Esophagus (tissue), 2 donors: ENCODE data around the gene GPR162. TPM values are rescaled to one million over a fixed set of nuclear protein-coding genes. Genes with fewer than 3 reads are reported as not detected.
"Not testable (repeated sequence)": the region's sequence is repeated elsewhere in the genome, so short reads cannot be mapped to it uniquely, and the experiment has no call there.

ENCODE experiments used
- H3K27ac ChIP-seq, 2 donors: one replicate each; pipeline ENCODE4 v1.5.1; 2013; ENCODE audit warnings: low read depth in 2 of 2, mild to moderate bottlenecking in 2 of 2, inconsistent platforms in 1 of 2, low read length in 1 of 2, moderate library complexity in 1 of 2
- H3K27me3 ChIP-seq, 2 donors: one replicate each; pipeline ENCODE4 v1.6.1; 2013; ENCODE audit warnings: low read length in 2 of 2, control low read depth in 1 of 2, mild to moderate bottlenecking in 1 of 2; ENCODE audit not compliant: insufficient read depth in 2 of 2, control insufficient read depth in 1 of 2
- H3K36me3 ChIP-seq, 2 donors: one replicate each; pipeline ENCODE4 v1.6.1; 2013; ENCODE audit warnings: low read length in 1 of 2; ENCODE audit not compliant: control insufficient read depth in 2 of 2, insufficient read depth in 2 of 2
- H3K4me1 ChIP-seq, 2 donors: one replicate each; pipeline ENCODE4 v1.6.1; 2013; ENCODE audit warnings: low read length in 1 of 2; ENCODE audit not compliant: control insufficient read depth in 2 of 2, insufficient read depth in 2 of 2
- H3K4me3 ChIP-seq, 2 donors: one replicate each; pipeline ENCODE4 v1.5.1; 2013; ENCODE audit warnings: low read length in 2 of 2, mild to moderate bottlenecking in 2 of 2, low read depth in 1 of 2, moderate library complexity in 1 of 2
- H3K9me3 ChIP-seq, 2 donors: one replicate each; pipeline ENCODE4 v1.6.1; 2013; ENCODE audit warnings: mild to moderate bottlenecking in 2 of 2, low read depth in 1 of 2, low read length in 1 of 2, moderate library complexity in 1 of 2; ENCODE audit not compliant: control insufficient read depth in 2 of 2, insufficient read depth in 1 of 2
- WGBS, 2 donors: extraction: QIAGEN DNeasy Blood & Tissue Kit; methylation state at CpG; one replicate each; pipeline ENCODE4 v1.1.7; 2013; 5-methylcytosine and 5-hydroxymethylcytosine counted together
- polyA plus RNA-seq, 2 donors: library from polyadenylated mRNA; stranded (reverse); fragments of 200-250 nt; gene quantifications; one replicate each; pipeline ENCODE4 v1.2.3, GENCODE V29; 2013
- donor health status: healthy with polysubstance abuse.
- donor health status: Bipolar disorder and iron deficiency.

The GPR162 gene
- polyA plus RNA-seq, 2 donors = 2.1 to 2.5 TPM

- H3K4me3 ChIP-seq = peak overlapping the region; percentile 84 to 96
Observed at GRCh38 chr12:6869049-6870021, 47.7 kb downstream of the GPR162 start.

DNA sequence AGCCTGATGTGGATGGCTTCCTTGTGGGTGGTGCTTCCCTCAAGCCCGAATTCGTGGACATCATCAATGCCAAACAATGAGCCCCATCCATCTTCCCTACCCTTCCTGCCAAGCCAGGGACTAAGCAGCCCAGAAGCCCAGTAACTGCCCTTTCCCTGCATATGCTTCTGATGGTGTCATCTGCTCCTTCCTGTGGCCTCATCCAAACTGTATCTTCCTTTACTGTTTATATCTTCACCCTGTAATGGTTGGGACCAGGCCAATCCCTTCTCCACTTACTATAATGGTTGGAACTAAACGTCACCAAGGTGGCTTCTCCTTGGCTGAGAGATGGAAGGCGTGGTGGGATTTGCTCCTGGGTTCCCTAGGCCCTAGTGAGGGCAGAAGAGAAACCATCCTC, 48.7 kb downstream of the GPR162 start:
- Histone ChIP-seq H3K27ac (peak overlapping the region in 1 of 2 donors; percentile 51), H3K36me3 (peaks cover 5 to 27% of the 10 kb centered on the region in 2 donors), H3K4me1 (peaks cover 3 to 33% of the 10 kb centered on the region in 2 donors)
- H3K27me3 ChIP-seq, H3K4me3 ChIP-seq, H3K9me3 ChIP-seq: not testable (repeated sequence)
- WGBS, 2 donors = 43 to 67% methylated on average over 4 of the region's 4 CpGs

More at GRCh38 chr12:6869049-6870021, 47.7 kb downstream of the GPR162 start:
- Histone ChIP-seq H3K36me3 (peaks cover 8 to 35% of the 10 kb centered on the region in 2 donors), H3K27ac (peak overlapping the region in 1 of 2 donors; percentile 51), H3K27me3 (no peaks in the 10 kb centered on the region), H3K4me1 (peaks cover 3 to 33% of the 10 kb centered on the region in 2 donors), H3K9me3 (no peaks in the 10 kb centered on the region)
- WGBS, 2 donors = 24 to 26% methylated on average over 12 of the region's 12 CpGs

DNA sequence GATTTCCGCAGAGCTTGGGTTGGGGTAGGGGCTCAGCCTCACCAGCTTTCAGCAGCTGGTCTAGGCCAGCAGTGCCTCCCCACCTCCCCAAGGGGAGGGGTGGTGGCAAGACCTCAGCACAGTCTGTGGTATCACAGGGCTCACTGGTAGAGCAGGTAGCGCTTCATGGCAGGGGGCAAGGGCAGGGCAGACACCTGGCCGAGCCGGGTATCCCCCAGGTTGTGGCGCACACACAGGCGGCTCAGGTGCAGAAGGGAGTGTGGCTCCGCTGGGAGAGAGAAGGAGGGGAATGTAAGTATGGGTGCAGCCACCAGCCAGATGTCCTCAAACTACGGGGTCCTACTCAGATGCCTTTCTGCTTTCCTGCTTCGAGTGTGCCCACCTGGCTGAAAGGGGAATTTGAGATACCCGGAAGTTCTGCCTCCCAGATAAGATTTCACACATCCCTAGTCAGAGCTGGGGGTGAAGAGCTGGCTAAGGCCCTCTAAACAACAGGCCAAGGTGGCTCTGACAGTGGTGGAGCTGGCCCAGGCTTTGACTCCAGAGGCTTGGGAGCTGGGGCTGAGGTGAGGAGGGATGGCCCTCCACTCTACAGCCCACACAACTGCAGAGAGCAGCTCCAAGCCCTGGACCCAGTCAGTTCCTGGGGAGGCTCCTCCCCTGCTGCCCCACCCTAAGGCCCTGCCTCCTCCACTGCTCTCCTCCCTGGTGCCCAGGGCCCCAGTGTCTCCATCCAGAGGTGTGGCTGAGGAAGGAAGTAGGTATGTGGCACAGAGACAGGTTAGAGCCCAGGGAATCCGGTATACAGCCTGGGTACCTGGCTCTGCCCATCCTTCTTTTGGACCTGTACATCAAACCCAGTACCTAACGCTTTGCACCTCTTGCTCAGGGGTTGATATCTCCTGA, 49.7 kb downstream of the GPR162 start:
- Histone ChIP-seq H3K4me1 (peaks cover 3 to 33% of the 10 kb centered on the region in 2 donors), H3K36me3 (peaks cover 5 to 24% of the 10 kb centered on the region in 2 donors), H3K27ac (peak overlapping the region; percentile 40 to 97), H3K9me3 (no peaks in the 10 kb centered on the region), H3K27me3 (no peaks in the 10 kb centered on the region), H3K4me3 (no peak overlapping the region)
- 63 to 67% methylated on average over 12 of the region's 12 CpGs for WGBS, 2 donors

- peak overlapping the region; percentile 69 to 80 for H3K4me3 ChIP-seq
- H3K36me3 ChIP-seq = peaks cover 5 to 24% of the 10 kb centered on the region in 2 donors
- no peaks in the 10 kb centered on the region for H3K9me3 ChIP-seq
- H3K27me3 ChIP-seq = no peaks in the 10 kb centered on the region
- WGBS, 2 donors = 1 to 2% methylated on average over 31 to 40 of the region's 40 CpGs
- H3K27ac ChIP-seq = peak overlapping the region; percentile 92 to 97
- peaks cover 3 to 29% of the 10 kb centered on the region in 2 donors for H3K4me1 ChIP-seq
Observed at GRCh38 chr12:6872073-6873048, 50.7 kb downstream of the GPR162 start.

DNA sequence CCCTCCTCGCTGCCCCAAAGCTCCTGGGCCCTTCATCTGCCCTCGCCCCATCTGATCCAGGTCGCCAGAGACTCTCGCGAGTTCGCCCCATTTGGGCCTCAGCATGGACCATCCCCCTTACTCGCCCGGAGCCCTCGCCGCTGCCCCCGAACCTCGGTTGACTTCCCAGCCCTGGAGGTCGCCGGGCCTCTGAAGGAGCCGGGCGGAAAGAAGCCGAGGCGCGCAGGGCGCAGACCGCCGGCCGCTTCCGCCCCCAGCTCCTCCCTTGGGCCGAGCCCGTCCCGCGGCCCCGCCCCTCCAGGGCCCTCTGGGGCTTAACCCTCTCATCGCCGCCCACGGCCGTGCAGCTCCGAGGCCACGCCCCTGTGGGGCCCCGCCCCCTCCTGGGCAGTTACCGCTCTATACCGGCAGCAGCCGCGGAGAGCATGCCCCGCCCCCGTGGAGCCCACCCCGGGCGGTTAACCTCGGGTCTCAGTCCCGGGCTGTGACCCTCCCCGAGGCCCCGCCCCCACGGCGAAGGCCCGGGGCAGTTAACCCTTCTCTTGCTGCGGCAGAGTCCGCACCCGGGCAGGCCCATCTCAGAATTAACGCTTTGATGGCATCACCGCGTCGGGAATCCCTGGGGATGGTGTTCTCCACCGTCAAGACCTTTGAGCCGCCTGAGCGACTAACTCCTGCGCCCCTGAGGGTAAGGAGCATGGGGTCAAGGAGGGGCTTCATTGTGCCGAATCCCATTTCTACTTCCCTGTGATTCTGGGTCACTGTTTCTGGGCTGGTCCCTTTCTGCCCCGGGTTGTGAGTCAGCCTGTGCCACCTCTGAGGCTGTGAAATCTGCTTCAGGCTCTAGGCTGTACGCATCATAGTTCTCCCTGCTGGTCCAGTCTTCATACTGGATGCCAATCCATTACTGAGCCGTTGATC, 51.7 kb downstream of the GPR162 start, which contains the start of gene SPSB2:
TSS of gene SPSB2 (minus strand) at position 210 of the 921 bp plus-strand sequence. CDS start 402 bp downstream, outside the sequence.
- Histone ChIP-seq H3K36me3 (peaks cover 5 to 24% of the 10 kb centered on the region in 2 donors), H3K4me1 (peaks cover 3 to 28% of the 10 kb centered on the region in 2 donors), H3K4me3 (peak within 1 kb of the TSS; percentile 69 to 80), H3K27me3 (no peaks in the 10 kb centered on the region), H3K27ac (peak within 1 kb of the TSS; percentile 92 to 97), H3K9me3 (no peaks in the 10 kb centered on the region)
- 0 to 1% methylated on average over 58 to 66 of the region's 66 CpGs for WGBS, 2 donors

DNA sequence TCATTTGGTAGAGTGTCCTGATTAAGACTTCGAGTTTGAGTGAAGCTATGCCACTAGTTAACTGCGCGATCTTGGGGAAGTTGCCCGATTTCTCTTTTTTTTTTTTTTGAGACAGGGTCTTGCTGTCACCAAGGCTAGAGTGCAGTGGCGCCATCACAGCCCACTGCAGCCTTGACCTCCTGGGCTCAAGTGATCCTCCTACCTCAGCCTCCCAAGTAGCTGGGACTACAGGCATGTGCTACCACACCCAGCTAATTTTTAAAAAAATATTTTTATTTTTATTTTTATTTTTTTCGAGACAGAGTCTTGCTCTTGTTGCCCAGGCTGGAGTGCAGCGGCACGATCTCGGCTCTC, 52.4 kb downstream of the GPR162 start:
- Histone ChIP-seq H3K4me3 (peak overlapping the region in 1 of 2 donors; percentile 80), H3K4me1 (peaks cover 3 to 22% of the 10 kb centered on the region in 2 donors), H3K27ac (peak overlapping the region; percentile 92 to 97), H3K36me3 (peaks cover 5 to 22% of the 10 kb centered on the region in 2 donors)
- H3K9me3 ChIP-seq, H3K27me3 ChIP-seq: not testable (repeated sequence)
- WGBS, 2 donors = 47 to 53% methylated on average over 9 of the region's 9 CpGs
